Heart right ventricle (tissue), 16 donors: ENCODE results near the gene SECISBP2. TPM values are rescaled to one million over a fixed set of nuclear protein-coding genes. Genes with fewer than 3 reads are reported as not detected.

Source experiments
- ATAC-seq, 8 donors: fragments of 200-7000 bp; cut with Tn5 transposase; one replicate each; pipeline ENCODE4 v1.9.1; 2020; ENCODE audit warnings: mild to moderate bottlenecking in 8 of 8, moderate library complexity in 8 of 8, moderate number of reproducible peaks in 1 of 8
- DNase-seq, 2 donors: peaks; one replicate each; pipeline ENCODE4 v3.0.0-alpha.2; 2020
- H3K27ac ChIP-seq, 10 donors: fragments of 200-600 bp; sonication (generic) in 2 of 10; one replicate each; pipeline versions ENCODE4 v1.5.0 to v1.8.0; 2020 to 2022; ENCODE audit warnings: mild to moderate bottlenecking in 3 of 10
- H3K27me3 ChIP-seq, 7 donors: fragments of 200-600 bp; one replicate each; pipeline ENCODE4 v1.8.0; 2021 to 2022; ENCODE audit warnings: mild to moderate bottlenecking in 2 of 7
- H3K36me3 ChIP-seq, 9 donors: fragments of 200-600 bp; sonication (generic) in 1 of 9; one replicate each; pipeline versions ENCODE4 v1.5.0 to v1.8.0; 2020 to 2022; ENCODE audit warnings: mild to moderate bottlenecking in 2 of 9
- H3K4me1 ChIP-seq, 9 donors: fragments of 200-600 bp; sonication (generic) in 1 of 9; one replicate each; pipeline versions ENCODE4 v1.5.0 to v1.8.0; 2020 to 2022; ENCODE audit warnings: mild to moderate bottlenecking in 4 of 9
- H3K4me3 ChIP-seq, 10 donors: fragments of 200-600 bp; sonication (generic) in 2 of 10; one replicate each; pipeline versions ENCODE4 v1.5.0 to v1.8.0; 2020 to 2022; ENCODE audit warnings: mild to moderate bottlenecking in 7 of 10, moderate library complexity in 2 of 10
- H3K9me3 ChIP-seq, 11 donors: fragments of 200-600 bp in 10 of 11; sonication (generic) in 2 of 11; one replicate each; pipeline versions ENCODE4 v1.5.0 to v1.8.0; 2013 to 2022; ENCODE audit warnings: mild to moderate bottlenecking in 2 of 11, control low read depth in 1 of 11, moderate library complexity in 1 of 11
- WGBS, 2 donors: extraction: QIAGEN DNeasy Blood & Tissue Kit; methylation state at CpG; one replicate each; pipeline ENCODE4 v1.1.7; 2013; ENCODE audit warnings: inconsistent platforms in 1 of 2; 5-methylcytosine and 5-hydroxymethylcytosine counted together
- intact Hi-C, 10 donors: fragments of 100-400 bp; cut with DNase I; formaldehyde crosslinking; loops; one replicate each; pipeline versions ENCODE4 v1.11.1 to v1.14.2; 2022
- polyA plus RNA-seq, 2 donors: library from polyadenylated mRNA; stranded (reverse); fragments of 200-250 nt; gene quantifications; one replicate each; pipeline ENCODE4 v1.2.3, GENCODE V29; 2013
- total RNA-seq, 10 donors: library from RNA; stranded (reverse); fragmentation: NEBNext Ultra II Directional in 3 of 10; extraction: Animal tissue kit (Norgen Biotek cat#: 25700) in 3 of 10; gene quantifications; one replicate each; pipeline versions ENCODE4 v1.2.1 to v1.2.4, GENCODE V29; 2021 to 2023
- TF ChIP-seq, protein P1 (sequence below), 9 donors: fragments of 200-600 bp; sonication (generic) in 2 of 9; IDR thresholded peaks; one replicate each; pipeline versions ENCODE4 v1.5.0 to v1.8.0; 2021 to 2022; ENCODE audit warnings: antibody characterized with exemption in 9 of 9, mild to moderate bottlenecking in 5 of 9, moderate library complexity in 1 of 9
- donor health status: Arrhythmogenic right ventricular cardiomyopathy.
- donor health status: ischemic (EF 13 %, LVEDD 7.1; RV severe dilation, severe dysfunction).
- donor health status: healthy with polysubstance abuse.
- donor health status: DM: no; HTN: yes; CAD: no.
- donor health status: DM: no; HTN: no; CAD: no.
- donor health status: ischemic (EF 25% LVEDD 6.9; RV normal size, moderate dysfunction).
- donor health status: ischemic (EF 25% LVEDD 5.7; RV mildly dilated, moderate dysfunction).
- donor health status: healthy.
- donor health status: DM: yes; HTN: yes; CAD: no.
- donor health status: Ischemic cardiomyopathy.
- donor health status: ischemic (EF 35%, LVEDD 5.7; RV mildly dilated, moderate dysfunction).
- donor health status: nonischemic (EF 11% LVEDD 7.7; RV severe dilation, severe dysfunction).
- donor health status: DM: yes; HTN: yes; CAD: no.
- donor health status: PGD.
- donor health status: ischemic (EF 29% LVEDD 5.4; RV normal size, mild dysfunction).
- donor health status: nonischemic (EF 23%, LVEDD 6.1; RV moderate dilation, normal function).

SECISBP2 gene
- total and polyA plus RNA-seq, 12 donors = 13.9 to 20.1 (median 17.0) TPM

DNA sequence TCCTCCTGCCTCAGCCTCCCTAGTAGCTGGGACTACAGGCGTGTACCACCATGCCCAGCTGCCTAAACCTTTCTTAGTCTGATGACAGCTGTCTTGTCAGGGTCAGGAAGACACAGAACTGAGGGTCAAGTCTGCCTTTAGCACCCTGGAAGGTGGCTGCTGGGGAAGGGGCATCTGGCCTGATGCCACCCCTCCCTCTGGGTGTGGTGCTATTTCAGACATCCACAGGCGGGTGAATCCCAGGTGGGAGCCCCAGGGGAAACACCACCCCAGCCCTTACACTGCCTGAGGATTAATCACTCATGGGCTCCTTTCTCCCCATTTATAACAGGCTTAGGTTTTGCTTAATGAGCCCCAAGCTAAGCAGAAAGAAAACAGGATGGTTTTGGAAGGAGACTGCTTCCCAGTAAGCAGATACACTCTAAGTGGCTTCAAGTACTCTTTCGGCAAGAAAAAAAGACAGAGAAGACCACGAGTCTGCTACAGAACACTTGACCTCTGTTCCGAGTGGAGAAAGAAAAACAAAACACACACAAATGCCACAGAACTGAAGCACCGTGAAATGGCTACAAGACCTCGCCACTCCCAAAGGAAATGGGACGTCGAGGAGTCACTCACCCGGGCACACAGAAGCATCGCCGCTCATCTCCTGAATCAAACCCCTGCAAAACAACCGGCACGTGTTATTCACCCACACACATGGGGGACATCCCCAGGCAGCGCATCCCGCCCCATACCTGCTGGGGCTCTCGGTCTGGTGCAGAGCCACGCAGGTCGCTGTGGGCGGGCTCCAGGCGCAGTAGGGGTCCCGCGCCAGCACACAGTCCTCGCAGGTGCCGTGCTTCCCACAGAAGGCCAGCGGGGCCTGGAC is 62.4 kb downstream of the SECISBP2 start:
- H3K4me3 ChIP-seq = no peak overlapping the region
- ATAC-seq (no peak), DNase-seq (no peak)
- no peaks in the 10 kb centered on the region for H3K9me3 ChIP-seq
- TF ChIP-seq, protein P1, sequence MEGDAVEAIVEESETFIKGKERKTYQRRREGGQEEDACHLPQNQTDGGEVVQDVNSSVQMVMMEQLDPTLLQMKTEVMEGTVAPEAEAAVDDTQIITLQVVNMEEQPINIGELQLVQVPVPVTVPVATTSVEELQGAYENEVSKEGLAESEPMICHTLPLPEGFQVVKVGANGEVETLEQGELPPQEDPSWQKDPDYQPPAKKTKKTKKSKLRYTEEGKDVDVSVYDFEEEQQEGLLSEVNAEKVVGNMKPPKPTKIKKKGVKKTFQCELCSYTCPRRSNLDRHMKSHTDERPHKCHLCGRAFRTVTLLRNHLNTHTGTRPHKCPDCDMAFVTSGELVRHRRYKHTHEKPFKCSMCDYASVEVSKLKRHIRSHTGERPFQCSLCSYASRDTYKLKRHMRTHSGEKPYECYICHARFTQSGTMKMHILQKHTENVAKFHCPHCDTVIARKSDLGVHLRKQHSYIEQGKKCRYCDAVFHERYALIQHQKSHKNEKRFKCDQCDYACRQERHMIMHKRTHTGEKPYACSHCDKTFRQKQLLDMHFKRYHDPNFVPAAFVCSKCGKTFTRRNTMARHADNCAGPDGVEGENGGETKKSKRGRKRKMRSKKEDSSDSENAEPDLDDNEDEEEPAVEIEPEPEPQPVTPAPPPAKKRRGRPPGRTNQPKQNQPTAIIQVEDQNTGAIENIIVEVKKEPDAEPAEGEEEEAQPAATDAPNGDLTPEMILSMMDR (IDR thresholded peaks at IDR 0.05) = no peak
- intact Hi-C loops = loop anchor here in 2 of 10 donors (10.0 kb wide), 1 partner anchor 164 kb away; no protein-coding TSS in a partner anchor
- H3K4me1 ChIP-seq = peaks cover 0 to 15% (median 0%) of the 10 kb centered on the region in 9 donors
- no peaks in the 10 kb centered on the region for H3K27me3 ChIP-seq
- WGBS, 2 donors = 91 to 92% methylated on average over 26 of the region's 26 CpGs
- H3K27ac ChIP-seq = peak overlapping the region in 1 of 10 donors; percentile 5
- peaks cover 0 to 84% (median 0%) of the 10 kb centered on the region in 9 donors for H3K36me3 ChIP-seq

DNA sequence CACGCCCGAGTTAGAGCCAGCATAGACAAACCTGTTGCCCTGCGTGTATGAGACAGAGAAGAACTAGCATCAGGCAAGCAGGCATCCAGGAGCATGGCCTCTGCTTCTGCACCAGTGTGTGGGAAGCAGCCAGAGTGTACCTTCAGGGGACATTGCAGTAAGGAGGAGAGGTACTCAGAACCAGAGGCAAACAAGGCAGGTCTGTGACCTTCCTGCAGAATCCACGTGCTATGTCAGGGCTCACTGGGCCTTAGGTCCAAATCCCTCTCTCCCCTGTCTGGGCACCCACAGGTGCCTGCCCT is 63.0 kb downstream of the SECISBP2 start:
- no peaks in the 10 kb centered on the region for H3K27me3 ChIP-seq
- peaks cover 0 to 12% (median 0%) of the 10 kb centered on the region in 9 donors for H3K4me1 ChIP-seq
- H3K36me3 ChIP-seq = peaks cover 0 to 89% (median 0%) of the 10 kb centered on the region in 9 donors
- no peak for DNase-seq
- no peaks in the 10 kb centered on the region for H3K9me3 ChIP-seq
- H3K27ac ChIP-seq = peak overlapping the region in 1 of 10 donors; percentile 5
- 91 to 99% methylated on average over 4 of the region's 4 CpGs for WGBS, 2 donors
- H3K4me3 ChIP-seq = no peak overlapping the region
- TF ChIP-seq, protein P1 (IDR thresholded peaks at IDR 0.05) = no peak
- no peak for ATAC-seq
- intact Hi-C loops = loop anchor here in 2 of 10 donors (10.0 kb wide), 1 partner anchor 164 kb away; no protein-coding TSS in a partner anchor

DNA sequence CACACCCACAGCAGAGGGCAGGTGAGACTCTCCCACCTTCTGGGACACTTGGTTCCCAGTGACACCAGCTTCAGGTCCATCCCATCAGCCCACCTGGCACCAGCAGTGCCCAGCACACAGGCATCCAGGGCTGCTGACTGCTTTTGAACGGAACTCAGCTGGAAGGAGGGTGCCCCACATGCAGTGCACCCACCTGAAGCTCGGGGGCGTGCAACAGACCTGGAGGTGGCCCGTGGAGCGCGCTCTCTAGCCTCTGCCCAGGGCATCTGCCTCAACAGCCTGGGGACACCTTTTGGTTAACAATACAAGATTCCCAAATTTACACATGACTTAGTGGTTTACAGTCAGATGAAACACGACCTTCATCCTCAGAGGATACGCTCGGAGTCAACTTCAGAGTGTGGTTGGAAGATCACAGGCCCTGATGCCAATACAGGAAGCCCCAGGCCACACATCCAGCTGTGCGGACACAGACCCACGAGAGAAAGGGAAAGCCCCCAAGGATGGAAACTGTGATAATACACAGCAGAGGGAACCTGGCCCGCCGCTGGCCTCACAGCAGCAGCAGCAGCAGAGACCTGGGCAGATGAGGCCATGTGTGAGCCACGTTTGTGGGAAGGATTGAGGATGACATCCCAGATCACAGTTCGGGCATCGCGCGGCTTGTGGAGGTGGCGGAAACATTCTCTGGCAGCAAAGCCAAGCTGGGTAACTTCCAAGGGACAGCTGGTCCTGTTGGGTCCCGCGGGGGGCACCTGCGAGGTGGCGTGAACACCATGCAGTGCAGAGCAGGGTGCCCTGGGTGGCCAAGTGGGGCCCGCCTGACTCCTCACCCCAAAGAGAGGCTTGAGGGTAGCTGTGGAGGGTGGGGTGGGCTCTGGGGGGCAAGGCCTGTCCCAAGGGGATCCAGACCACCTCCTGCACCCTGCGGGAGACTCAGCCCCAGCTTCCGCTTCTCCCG is 64.0 kb downstream of the SECISBP2 start:
- H3K4me3 ChIP-seq = no peak overlapping the region
- DNase-seq (no peak), ATAC-seq (no peak)
- H3K27me3 ChIP-seq = no peaks in the 10 kb centered on the region
- peaks cover 0 to 19% (median 0%) of the 10 kb centered on the region in 9 donors for H3K4me1 ChIP-seq
- H3K9me3 ChIP-seq = no peaks in the 10 kb centered on the region
- H3K27ac ChIP-seq = no peak overlapping the region
- intact Hi-C loops = loop anchor here in 2 of 10 donors (10.0 kb wide), 1 partner anchor 162 kb away; no protein-coding TSS in a partner anchor
- TF ChIP-seq, protein P1 (IDR thresholded peaks at IDR 0.05) = no peak
- 82 to 84% methylated on average over 27 of the region's 27 CpGs for WGBS, 2 donors
- peaks cover 0 to 89% (median 0%) of the 10 kb centered on the region in 9 donors for H3K36me3 ChIP-seq
